NCI-H2227 (cell line): ENCODE results near the gene SRRM2.
A peak's percentile ranks its signal among the peaks of the same experiment; 100 is the strongest.

Experiments used
- DNase-seq: peaks from one replicate; lab custom pipeline; 2025; ENCODE audit not compliant: unreplicated experiment; lab: John Stamatoyannopoulos, UW

Gene SRRM2

GRCh38 chr16:2737895-2738418 lies 14.5 kb upstream of the SRRM2 start:
- no peak for DNase-seq

- no peak for DNase-seq
These were observed 13.8 kb upstream of the SRRM2 start for GRCh38 chr16:2738615-2739014.

GRCh38 chr16:2739625-2740430 lies 12.6 kb upstream of the SRRM2 start:
- DNase-seq = no peak

GRCh38 chr16:2740476-2740875 lies 12.0 kb upstream of the SRRM2 start:
- DNase-seq = no peak

GRCh38 chr16:2741168-2741567 lies 11.3 kb upstream of the SRRM2 start:
- no peak for DNase-seq

- no peak for DNase-seq
These were observed 10.0 kb upstream of the SRRM2 start for GRCh38 chr16:2742323-2743006.

GRCh38 chr16:2743007-2743810 lies 9.2 kb upstream of the SRRM2 start:
- no peak for DNase-seq

- DNase-seq = no peak
These were observed 7.7 kb upstream of the SRRM2 start for GRCh38 chr16:2744711-2745110.

- no peak for DNase-seq
These were observed 7.1 kb upstream of the SRRM2 start for GRCh38 chr16:2745116-2745890.

GRCh38 chr16:2745961-2746360 lies 6.5 kb upstream of the SRRM2 start:
- DNase-seq = no peak

- DNase-seq = no peak
These were observed 3.5 kb upstream of the SRRM2 start for GRCh38 chr16:2748757-2749455.

GRCh38 chr16:2749476-2749875 lies 3.0 kb upstream of the SRRM2 start:
- DNase-seq = no peak

- DNase-seq = no peak
These were observed 2.5 kb upstream of the SRRM2 start for GRCh38 chr16:2749936-2750335.

GRCh38 chr16:2751577-2752034 lies 832 bp upstream of the SRRM2 start:
- peak; percentile 88 for DNase-seq

- peak; percentile 93 for DNase-seq
These were observed 653 bp downstream of the SRRM2 start for GRCh38 chr16:2752850-2753732.

GRCh38 chr16:2753733-2754020 lies 1.2 kb downstream of the SRRM2 start:
- DNase-seq = no peak

GRCh38 chr16:2755158-2755557 lies 2.7 kb downstream of the SRRM2 start:
- DNase-seq = no peak

GRCh38 chr16:2756288-2757015 lies 4.0 kb downstream of the SRRM2 start:
- DNase-seq = no peak

GRCh38 chr16:2757344-2757743 lies 4.9 kb downstream of the SRRM2 start:
- DNase-seq = no peak
